Hepatocyte (in vitro differentiated cells): ENCODE data around the gene MPHOSPH9.

Experiments
- CTCF ChIP-seq: fragments of 200-600 bp; sonication (generic); IDR thresholded peaks from 2 replicates; pipeline ENCODE4 v1.5.1; 2016; ENCODE audit warnings: antibody characterized with exemption, mild to moderate bottlenecking; ENCODE audit not compliant: poor library complexity
- EZH2 ChIP-seq: fragments of 200-600 bp; sonication (generic); IDR thresholded peaks from 2 replicates; pipeline ENCODE4 v1.6.1; 2016; ENCODE audit warnings: antibody characterized with exemption, mild to moderate bottlenecking, borderline replicate concordance
- EZH2phosphoT487 ChIP-seq: fragments of 200-600 bp; sonication (generic); IDR thresholded peaks from one replicate; pipeline ENCODE4 v1.6.1; 2018; ENCODE audit warnings: antibody characterized with exemption, mild to moderate bottlenecking, low read depth, moderate library complexity; ENCODE audit not compliant: unreplicated experiment, severe bottlenecking

GRCh38 chr12:123251403-123252076 lies 18.6 kb upstream of the MPHOSPH9 start:
- TF ChIP-seq EZH2, result no peak
- no peak for TF ChIP-seq CTCF
- no peak for TF ChIP-seq EZH2phosphoT487
